Myocyte (in vitro differentiated cells): ENCODE data around the gene SKAP1. TPM values are rescaled to one million over a fixed set of nuclear protein-coding genes. Genes with fewer than 3 reads are reported as not detected.

Experiments used
- DNase-seq: peaks from one replicate; pipeline ENCODE4 v3.0.0-alpha.2; 2012; ENCODE audit warnings: low read depth
- microRNA counts: library from miRNA; unstranded; fragments of <30 nt; microRNA quantifications from one replicate; lab custom pipeline; 2016
- microRNA-seq: library from miRNA; unstranded; fragments of <30 nt; microRNA quantifications from one replicate; pipeline ENCODE4, GENCODE V29; 2016
- total RNA-seq: library from RNA; depleted of rRNA; stranded (reverse); fragments of >200 nt; gene quantifications from 2 replicates; pipeline ENCODE4 v1.2.3, GENCODE V29; 2014

The SKAP1 gene
- total RNA-seq, 1 donor from 2014 or later = not detected

GRCh38 chr17:48084932-48085331 is 345.1 kb downstream of the SKAP1 start:
- DNase-seq = no peak

MicroRNAs within 50 kb of the gene (microRNA counts, 767-probe panel; counts per million panel counts)
- not detected for microRNA hsa-miR-1203 (lab: Ali Mortazavi, UCI)

Small RNA genes within 50 kb of the gene (microRNA-seq; reads per million reads assigned to microRNA genes)
- gene MIR1203 = not detected

Other genes with a start within 250 kb of the SKAP1 start
- gene HOXB1, start 100.8 kb upstream of the SKAP1 start, total RNA-seq = not detected in 2 replicates
- 39.0 and 43.9 TPM in 2 replicates for gene HOXB2, start 114.9 kb upstream of the SKAP1 start, total RNA-seq
- gene HOXB4, start 148.1 kb upstream of the SKAP1 start, total RNA-seq = 4.1 and 4.8 TPM in 2 replicates
- 8.3 and 8.4 TPM in 2 replicates for gene HOXB3, start 160.0 kb upstream of the SKAP1 start, total RNA-seq
- gene HOXB5, start 163.6 kb upstream of the SKAP1 start, total RNA-seq = 0.42 and 0.80 TPM in 2 replicates
- gene HOXB6, start 174.8 kb upstream of the SKAP1 start, total RNA-seq = 13.5 and 22.9 TPM in 2 replicates
- gene HOXB7, start 180.8 kb upstream of the SKAP1 start, total RNA-seq = 27.8 and 30.4 TPM in 2 replicates
- gene HOXB8, start 185.1 kb upstream of the SKAP1 start, total RNA-seq = 11.8 and 13.8 TPM in 2 replicates
- gene HOXB9, start 196.1 kb upstream of the SKAP1 start, total RNA-seq = 4.9 and 6.6 TPM in 2 replicates